GM23248 (cell line): ENCODE data around the gene PKNOX2. TPM values are rescaled to one million over a fixed set of nuclear protein-coding genes. Genes with fewer than 3 reads are reported as not detected.

ENCODE experiments used
- DNase-seq: peaks from one replicate; pipeline ENCODE4 v3.0.0-alpha.2; 2015
- H2AFZ ChIP-seq: fragments of 200-600 bp; sonication (generic); 2 replicates; pipeline ENCODE4 v1.6.1; 2016; ENCODE audit warnings: antibody characterized with exemption
- H3F3A ChIP-seq: fragments of 200-600 bp; sonication (generic); 2 replicates; pipeline ENCODE4 v1.6.1; 2016; ENCODE audit warnings: mild to moderate bottlenecking, antibody characterized with exemption, mixed run types; ENCODE audit not compliant: insufficient read depth
- H3K27ac ChIP-seq: fragments of 200-600 bp; sonication (generic); 2 replicates; pipeline ENCODE4 v1.5.1; 2016; ENCODE audit warnings: mild to moderate bottlenecking
- H3K27me3 ChIP-seq: fragments of 200-600 bp; sonication (generic); replicated peaks from 2 replicates; pipeline ENCODE4 v1.6.1; 2016; ENCODE audit warnings: mild to moderate bottlenecking; ENCODE audit not compliant: insufficient read depth
- H3K36me3 ChIP-seq: fragments of 200-600 bp; sonication (generic); 2 replicates; pipeline ENCODE4 v1.6.1; 2016; ENCODE audit warnings: low read depth, mild to moderate bottlenecking
- H3K4me1 ChIP-seq: fragments of 200-600 bp; sonication (generic); 2 replicates; pipeline ENCODE4 v1.6.1; 2016; ENCODE audit warnings: mild to moderate bottlenecking; ENCODE audit not compliant: insufficient read depth
- H3K4me2 ChIP-seq: fragments of 200-600 bp; sonication (generic); one replicate; pipeline ENCODE4 v1.6.1; 2016; ENCODE audit warnings: mild to moderate bottlenecking; ENCODE audit not compliant: unreplicated experiment
- H3K4me3 ChIP-seq: fragments of 200-600 bp; sonication (generic); 2 replicates; pipeline ENCODE4 v1.5.1; 2016; ENCODE audit warnings: mild to moderate bottlenecking
- H3K79me2 ChIP-seq: fragments of 200-600 bp; sonication (generic); 2 replicates; pipeline ENCODE4 v1.6.1; 2016; ENCODE audit warnings: mild to moderate bottlenecking; ENCODE audit not compliant: insufficient read depth
- H3K9ac ChIP-seq: fragments of 200-600 bp; sonication (generic); 2 replicates; pipeline ENCODE4 v1.6.1; 2016; ENCODE audit warnings: mild to moderate bottlenecking
- H3K9me2 ChIP-seq: fragments of 200-600 bp; sonication (generic); 2 replicates; pipeline ENCODE4 v1.6.1; 2016; ENCODE audit warnings: mixed run types, mild to moderate bottlenecking, moderate library complexity; ENCODE audit not compliant: insufficient read depth
- H3K9me3 ChIP-seq: fragments of 200-600 bp; sonication (generic); one replicate; pipeline ENCODE4 v1.6.1; 2017; ENCODE audit warnings: low read depth
- H4K20me1 ChIP-seq: fragments of 200-600 bp; sonication (generic); 2 replicates; pipeline ENCODE4 v1.6.0; 2016; ENCODE audit not compliant: insufficient read depth
- EZH2 ChIP-seq: fragments of 200-600 bp; sonication (generic); IDR thresholded peaks from 2 replicates; pipeline ENCODE4 v1.6.1; 2018; ENCODE audit warnings: antibody characterized with exemption, mild to moderate bottlenecking; ENCODE audit not compliant: insufficient read depth, poor library complexity, severe bottlenecking
- EZH2phosphoT487 ChIP-seq: fragments of 200-600 bp; sonication (generic); IDR thresholded peaks from 2 replicates; pipeline ENCODE4 v1.6.1; 2018; ENCODE audit warnings: antibody characterized with exemption, moderate library complexity, mild to moderate bottlenecking, low read depth; ENCODE audit not compliant: insufficient read depth
- WGBS, 2 experiments: methylation state at CpG; one replicate each; pipeline ENCODE4 v1.1.6; 2015 to 2017; ENCODE audit warnings: low lambda C conversion rate in 2 of 2, low coverage in 1 of 2; ENCODE audit errors: missing lambda C conversion rate in 2 of 2; 5-methylcytosine and 5-hydroxymethylcytosine counted together
- in situ Hi-C: fragments of 300-500 bp; cut with MboI; formaldehyde crosslinking; loops from 2 replicates; pipeline ENCODE4 v1.15.0; 2020
- polyA plus RNA-seq: library from polyadenylated mRNA; unstranded; fragments of >200 nt; fragmentation: Nextera tagmentation; extraction: Ambion mirVana; gene quantifications from 2 replicates; pipeline ENCODE4 v1.2.1, GENCODE V29; 2016
- total RNA-seq: library from RNA; depleted of rRNA; stranded (reverse); fragments of >200 nt; shearing (Covaris generic); gene quantifications from 2 replicates; pipeline ENCODE4 v1.2.3, GENCODE V29; 2014

PKNOX2 gene
- total and polyA plus RNA-seq, 2 experiments from 2014 or later = 0.21 to 0.76 TPM

- TF ChIP-seq EZH2phosphoT487 = no peak
- TF ChIP-seq EZH2 = no peak
These were observed 82.9 kb downstream of the PKNOX2 start for GRCh38 chr11:125247431-125247830.

GRCh38 chr11:125250318-125251213, 86.0 kb downstream of the PKNOX2 start:
- H3K4me1 ChIP-seq = no peaks in the 10 kb centered on the region
- no peaks in the 10 kb centered on the region for H3F3A ChIP-seq
- no peak overlapping the region for H3K4me2 ChIP-seq
- H3K27me3 ChIP-seq = no peaks in the 10 kb centered on the region
- no peak overlapping the region for H3K4me3 ChIP-seq
- H3K79me2 ChIP-seq = no peaks in the 10 kb centered on the region
- in situ Hi-C loops = no loop called here
- H3K27ac ChIP-seq = no peak overlapping the region
- TF ChIP-seq EZH2 = no peak
- no peak for TF ChIP-seq EZH2phosphoT487
- DNase-seq = no peak
- 59 to 66% methylated on average over 17 of the region's 17 CpGs for WGBS, 2 experiments
- no peaks in the 10 kb centered on the region for H4K20me1 ChIP-seq
- no peak overlapping the region for H3K9ac ChIP-seq
- no peaks in the 10 kb centered on the region for H3K9me3 ChIP-seq
- H2AFZ ChIP-seq = no peak overlapping the region
- no peaks in the 10 kb centered on the region for H3K9me2 ChIP-seq
- no peaks in the 10 kb centered on the region for H3K36me3 ChIP-seq

More at GRCh38 chr11:125247431-125247830, 82.9 kb downstream of the PKNOX2 start:
- H3K9me2 ChIP-seq = no peaks in the 10 kb centered on the region
- H2AFZ ChIP-seq = no peak overlapping the region
- 51 to 74% methylated on average over 2 of the region's 2 CpGs for WGBS, 2 experiments
- no peaks in the 10 kb centered on the region for H3K27me3 ChIP-seq
- H3K27ac ChIP-seq = no peak overlapping the region
- no peaks in the 10 kb centered on the region for H3K36me3 ChIP-seq
- no peak overlapping the region for H3K4me3 ChIP-seq
- H3K4me2 ChIP-seq = no peak overlapping the region
- no peaks in the 10 kb centered on the region for H4K20me1 ChIP-seq
- in situ Hi-C loops = no loop called here
- no peaks in the 10 kb centered on the region for H3K9me3 ChIP-seq
- no peaks in the 10 kb centered on the region for H3K79me2 ChIP-seq
- H3F3A ChIP-seq = no peaks in the 10 kb centered on the region
- no peaks in the 10 kb centered on the region for H3K4me1 ChIP-seq
- H3K9ac ChIP-seq = no peak overlapping the region
- no peak for DNase-seq

GRCh38 chr11:125251214-125251545, 86.6 kb downstream of the PKNOX2 start:
- Histone ChIP-seq H3K79me2 (no peaks in the 10 kb centered on the region), H3F3A (no peaks in the 10 kb centered on the region), H3K36me3 (no peaks in the 10 kb centered on the region), H3K9me2 (no peaks in the 10 kb centered on the region), H3K27ac (no peak overlapping the region), H3K27me3 (no peaks in the 10 kb centered on the region), H3K9ac (no peak overlapping the region), H3K9me3 (no peaks in the 10 kb centered on the region), H3K4me1 (no peaks in the 10 kb centered on the region), H3K4me2 (no peak overlapping the region), H2AFZ (no peak overlapping the region), H3K4me3 (no peak overlapping the region), H4K20me1 (no peaks in the 10 kb centered on the region)
- TF ChIP-seq EZH2phosphoT487 = no peak
- TF ChIP-seq EZH2 = no peak
- in situ Hi-C loops = no loop called here
- 90 to 93% methylated on average over 5 of the region's 5 CpGs for WGBS, 2 experiments
- DNase-seq = no peak

- Histone ChIP-seq H3K9me2 (no peaks in the 10 kb centered on the region), H3K79me2 (no peaks in the 10 kb centered on the region), H3K27me3 (no peaks in the 10 kb centered on the region), H3K36me3 (no peaks in the 10 kb centered on the region), H3K4me1 (no peaks in the 10 kb centered on the region), H3F3A (no peaks in the 10 kb centered on the region), H4K20me1 (no peaks in the 10 kb centered on the region), H3K9ac (no peak overlapping the region), H3K4me2 (no peak overlapping the region), H3K9me3 (no peaks in the 10 kb centered on the region), H3K27ac (no peak overlapping the region), H2AFZ (no peak overlapping the region), H3K4me3 (no peak overlapping the region)
- 85 to 91% methylated on average over 7 of the region's 7 CpGs for WGBS, 2 experiments
- in situ Hi-C loops = no loop called here
- DNase-seq = no peak
- TF ChIP-seq EZH2 (no peak), EZH2phosphoT487 (no peak)
These were observed 87.4 kb downstream of the PKNOX2 start for GRCh38 chr11:125251956-125252355.
